Tibial nerve (tissue), 4 donors: ENCODE measurements around the gene CAMK2B. TPM values are rescaled to one million over a fixed set of nuclear protein-coding genes. Genes with fewer than 3 reads are reported as not detected.

Experiments
- DNase-seq, 2 donors: peaks; one replicate each; pipeline ENCODE4 v3.0.0-alpha.2; 2019; ENCODE audit warnings: low spot score in 2 of 2
- H3K27ac ChIP-seq, 4 donors: fragments of 200-600 bp; sonication (generic) in 3 of 4; one replicate each; pipeline ENCODE4 v1.5.1; 2017 to 2019; ENCODE audit warnings: mild to moderate bottlenecking in 1 of 4
- H3K27me3 ChIP-seq, 2 donors: fragments of 200-600 bp; sonication (generic) in 1 of 2; one replicate each; pipeline versions ENCODE4 v1.5.1 to v1.6.0; 2017 to 2019
- H3K36me3 ChIP-seq, 3 donors: fragments of 200-600 bp; sonication (generic); one replicate each; pipeline ENCODE4 v1.5.1; 2018 to 2019
- H3K4me1 ChIP-seq, 4 donors: fragments of 200-600 bp; sonication (generic) in 3 of 4; one replicate each; pipeline ENCODE4 v1.5.1; 2017 to 2019
- H3K4me3 ChIP-seq, 4 donors: fragments of 200-600 bp; sonication (generic) in 3 of 4; one replicate each; pipeline ENCODE4 v1.5.1; 2017 to 2019; ENCODE audit warnings: mild to moderate bottlenecking in 1 of 4, moderate library complexity in 1 of 4
- H3K9me3 ChIP-seq, 4 donors: fragments of 200-600 bp; sonication (generic) in 3 of 4; one replicate each; pipeline ENCODE4 v1.5.1; 2017 to 2019
- CTCF ChIP-seq, 5 experiments: fragments of 200-600 bp in 3 of 5; fragments of 450-650 bp in 2 of 5; sonication (generic) in 3 of 5; IDR thresholded peaks; one replicate each; pipeline ENCODE4 v1.5.1; 2016 to 2019; ENCODE audit warnings: antibody characterized with exemption in 5 of 5, mild to moderate bottlenecking in 3 of 5, moderate library complexity in 2 of 5
- EP300 ChIP-seq, 2 donors: sonication (generic); formaldehyde crosslinking; IDR thresholded peaks; one replicate each; pipeline ENCODE4 v1.6.1; 2017; ENCODE audit warnings: antibody characterized with exemption in 2 of 2, mild to moderate bottlenecking in 1 of 2
- POLR2A ChIP-seq, 2 donors: fragments of 450-650 bp; IDR thresholded peaks; one replicate each; pipeline ENCODE4 v1.6.1; 2017; ENCODE audit warnings: antibody characterized with exemption in 2 of 2, mild to moderate bottlenecking in 2 of 2, moderate library complexity in 2 of 2
- WGBS, 2 donors: methylation state at CpG; one replicate each; pipeline ENCODE4 v1.1.5; 2018; 5-methylcytosine and 5-hydroxymethylcytosine counted together
- total RNA-seq, 4 donors: library from RNA; depleted of rRNA; stranded (reverse); fragments of >200 nt; gene quantifications; one replicate each; pipeline ENCODE4 v1.1.0, GENCODE V29; 2016

CAMK2B gene
- total RNA-seq, 4 donors from 2014 or later: 9.0 to 14.7 (median 10.9) TPM

DNA sequence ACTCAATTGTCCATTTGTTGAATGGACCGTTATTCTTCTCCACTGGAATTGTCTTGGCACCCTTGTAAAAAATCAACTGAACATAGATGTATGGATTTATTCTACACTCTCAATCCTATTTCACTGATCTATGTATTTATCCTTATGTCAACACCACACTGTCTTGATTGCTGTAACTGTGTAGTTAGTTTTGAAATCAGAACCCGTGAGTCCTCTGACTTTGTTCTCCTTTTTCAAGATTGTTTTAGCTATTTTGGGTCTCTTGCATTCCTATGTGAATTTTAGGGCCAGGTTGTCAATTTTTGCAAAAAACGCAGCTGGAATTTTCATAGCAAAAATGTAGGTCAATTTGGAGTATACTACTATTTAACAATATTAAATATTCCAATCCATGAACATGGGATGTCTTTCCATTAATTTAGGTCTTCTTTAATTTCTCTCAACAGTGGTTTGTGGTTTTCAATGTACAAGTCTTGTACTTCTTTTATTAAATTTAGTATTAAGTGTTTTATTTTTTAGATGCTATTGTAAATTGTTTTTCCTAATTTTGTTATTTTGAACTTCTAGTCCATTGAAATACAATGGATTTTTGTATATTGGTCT, 10.0 kb downstream of the CAMK2B start:
- DNase-seq: no peak
- 70 to 83% methylated on average over 3 of the region's 3 CpGs for WGBS, 2 donors
- Histone ChIP-seq H3K9me3 (peaks cover 0 to 10% (median 4%) of the 10 kb centered on the region in 4 donors), H3K4me3 (no peak overlapping the region), H3K36me3 (no peaks in the 10 kb centered on the region), H3K4me1 (no peaks in the 10 kb centered on the region), H3K27me3 (no peaks in the 10 kb centered on the region), H3K27ac (no peak overlapping the region)
- no peak for TF ChIP-seq POLR2A (IDR thresholded peaks at IDR 0.05)

GRCh38 chr7:44313621-44314031, 11.8 kb downstream of the CAMK2B start:
- Histone ChIP-seq H3K4me3 (no peak overlapping the region), H3K9me3 (peaks cover 0 to 10% (median 4%) of the 10 kb centered on the region in 4 donors), H3K27ac (no peak overlapping the region), H3K4me1 (peaks cover 0 to 14% (median 2%) of the 10 kb centered on the region in 4 donors), H3K27me3 (peaks cover 0 to 7% of the 10 kb centered on the region in 2 donors), H3K36me3 (no peaks in the 10 kb centered on the region)
- 86 to 92% methylated on average over 7 of the region's 7 CpGs for WGBS, 2 donors
- TF ChIP-seq POLR2A (IDR thresholded peaks at IDR 0.05) (no peak), EP300 (IDR thresholded peaks at IDR 0.05) (no peak), CTCF (IDR thresholded peaks at IDR 0.05) (no peak)
- no peak for DNase-seq

GRCh38 chr7:44313016-44313415, 12.4 kb downstream of the CAMK2B start:
- Histone ChIP-seq H3K9me3 (peaks cover 0 to 10% (median 4%) of the 10 kb centered on the region in 4 donors), H3K27me3 (peaks cover 0 to 7% of the 10 kb centered on the region in 2 donors), H3K4me3 (no peak overlapping the region), H3K27ac (peak overlapping the region in 1 of 4 donors; percentile 14), H3K4me1 (peaks cover 0 to 20% (median 2%) of the 10 kb centered on the region in 4 donors), H3K36me3 (no peaks in the 10 kb centered on the region)
- no peak for DNase-seq
- 80 to 83% methylated on average over 8 of the region's 8 CpGs for WGBS, 2 donors
- TF ChIP-seq EP300 (IDR thresholded peaks at IDR 0.05): no peak
- no peak for TF ChIP-seq CTCF (IDR thresholded peaks at IDR 0.05)
- TF ChIP-seq POLR2A (IDR thresholded peaks at IDR 0.05): no peak

DNA sequence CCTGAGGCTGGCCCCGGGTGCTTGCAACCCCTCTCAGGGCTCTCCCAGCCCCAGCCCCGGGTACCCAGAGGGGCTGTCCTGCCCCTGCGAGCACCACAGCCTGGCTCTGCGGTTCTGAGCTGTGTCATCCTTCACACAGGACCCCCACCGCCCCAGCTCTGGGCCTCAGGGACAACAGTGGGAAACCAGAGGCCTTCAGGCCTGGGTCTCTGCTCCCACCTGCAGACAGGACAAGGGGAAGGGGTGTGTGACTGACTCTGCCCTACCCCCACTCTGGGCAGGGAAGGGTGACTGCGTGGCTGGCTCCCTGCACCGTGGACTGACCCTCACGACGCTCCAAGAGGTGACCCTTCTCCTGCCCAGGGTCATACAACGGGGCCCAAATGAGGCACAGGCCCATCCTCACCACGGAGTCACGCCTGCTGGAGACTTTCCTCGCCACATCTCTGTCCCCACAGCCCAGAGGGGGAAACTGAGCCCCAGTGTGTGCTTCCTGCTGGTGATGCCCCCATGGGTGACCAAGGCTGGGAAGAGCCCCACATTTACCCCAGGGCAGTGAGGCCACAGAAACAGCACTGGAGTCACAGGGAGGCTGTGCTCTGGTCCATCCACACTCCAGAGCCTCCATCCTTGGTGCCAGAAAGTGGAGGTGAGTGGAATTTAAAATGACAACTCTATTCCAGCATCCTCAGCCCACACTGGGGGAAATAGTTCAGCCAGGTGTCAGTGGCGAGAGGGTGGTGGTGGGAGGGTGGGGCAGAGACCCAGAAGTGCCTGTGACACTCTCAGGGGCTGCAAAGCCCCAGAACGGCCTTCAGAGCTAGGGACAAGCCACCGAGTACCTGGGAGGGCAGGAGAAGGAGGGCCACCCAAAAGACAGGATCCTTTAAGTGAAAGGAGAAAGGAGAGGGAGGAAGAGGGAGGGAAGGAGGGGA, 13.6 kb downstream of the CAMK2B start:
- Histone ChIP-seq H3K27me3 (peaks cover 0 to 7% of the 10 kb centered on the region in 2 donors), H3K9me3 (peaks cover 0 to 10% (median 4%) of the 10 kb centered on the region in 4 donors), H3K4me1 (peaks cover 0 to 20% (median 2%) of the 10 kb centered on the region in 4 donors), H3K27ac (no peak overlapping the region), H3K36me3 (no peaks in the 10 kb centered on the region), H3K4me3 (no peak overlapping the region)
- WGBS, 2 donors: 77 to 78% methylated on average over 12 to 16 of the region's 16 CpGs
- no peak for TF ChIP-seq POLR2A (IDR thresholded peaks at IDR 0.05)
- no peak for TF ChIP-seq CTCF (IDR thresholded peaks at IDR 0.05)
- no peak for TF ChIP-seq EP300 (IDR thresholded peaks at IDR 0.05)
- no peak for DNase-seq

DNA sequence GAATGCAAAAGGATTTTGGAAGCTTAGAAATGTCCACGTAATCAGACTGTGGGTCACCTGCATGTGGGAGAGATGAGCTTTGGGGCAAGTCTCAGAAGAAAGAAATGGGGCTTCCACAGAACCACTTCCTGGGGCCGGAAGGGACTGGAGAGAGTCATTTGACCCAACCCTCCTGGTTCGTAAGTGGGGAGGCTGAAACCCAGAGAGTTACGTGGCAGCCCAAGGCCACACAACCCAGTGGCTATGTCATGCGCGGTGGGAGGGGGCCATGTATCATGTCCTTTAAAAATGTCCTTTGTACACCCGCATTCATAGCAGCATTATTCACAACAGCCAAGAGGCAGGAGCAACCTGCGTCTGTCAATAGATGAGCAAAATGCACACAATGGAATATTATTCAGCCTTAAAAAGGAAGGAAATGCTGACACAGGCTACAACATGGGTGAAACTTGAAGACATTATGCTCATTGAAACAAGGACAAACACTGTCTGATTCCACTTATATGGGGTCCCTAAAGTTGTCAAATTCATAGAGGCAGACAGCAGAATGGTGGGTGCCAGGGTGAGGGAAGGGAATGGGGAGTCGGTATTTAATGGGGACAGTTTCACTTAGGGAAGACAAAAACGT, 15.1 kb downstream of the CAMK2B start:
- no peaks in the 10 kb centered on the region for H3K36me3 ChIP-seq
- no peak for DNase-seq
- peaks cover 0 to 23% (median 2%) of the 10 kb centered on the region in 4 donors for H3K4me1 ChIP-seq
- H3K27ac ChIP-seq: peak overlapping the region in 2 of 4 donors; percentile 1 to 86
- H3K9me3 ChIP-seq: peaks cover 0 to 4% (median under 1%) of the 10 kb centered on the region in 4 donors
- peak overlapping the region in 2 of 4 donors; percentile 3 to 52 for H3K4me3 ChIP-seq
- no peak for TF ChIP-seq POLR2A (IDR thresholded peaks at IDR 0.05)
- TF ChIP-seq CTCF (IDR thresholded peaks at IDR 0.05): no peak
- TF ChIP-seq EP300 (IDR thresholded peaks at IDR 0.05): no peak
- H3K27me3 ChIP-seq: peaks cover 0 to 7% of the 10 kb centered on the region in 2 donors
- WGBS, 2 donors: 80 to 84% methylated on average over 10 of the region's 10 CpGs
